HG02588 (cell line): Measurements from ENCODE around the gene NUP133.

Experiments
- ATAC-seq: cut with Tn5 transposase; IDR thresholded peaks from one replicate; pipeline ENCODE4 v1.9.1; 2021; ENCODE audit warnings: mild to moderate bottlenecking, moderate library complexity; ENCODE audit not compliant: unreplicated experiment

NUP133 gene

GRCh38 chr1:229452956-229453801 lies 55.0 kb downstream of the NUP133 start:
- ATAC-seq, result no peak

GRCh38 chr1:229448845-229449244 lies 59.3 kb downstream of the NUP133 start:
- no peak for ATAC-seq

- no peak for ATAC-seq
These were observed 59.8 kb downstream of the NUP133 start for GRCh38 chr1:229448354-229448753.

- no peak for ATAC-seq
These were observed 60.3 kb downstream of the NUP133 start for GRCh38 chr1:229447809-229448252.

- ATAC-seq, result no peak
These were observed 62.3 kb downstream of the NUP133 start for GRCh38 chr1:229445828-229446227.

- peak; percentile 98 for ATAC-seq
These were observed 67.1 kb downstream of the NUP133 start for GRCh38 chr1:229440851-229441537.

- no peak for ATAC-seq
These were observed 70.1 kb downstream of the NUP133 start for GRCh38 chr1:229438021-229438420.

- ATAC-seq, result no peak
These were observed 70.7 kb downstream of the NUP133 start for GRCh38 chr1:229437443-229437842.

GRCh38 chr1:229436201-229436600 lies 71.9 kb downstream of the NUP133 start:
- ATAC-seq, result no peak

- ATAC-seq, result no peak
These were observed 73.5 kb downstream of the NUP133 start for GRCh38 chr1:229434641-229435051.

- no peak for ATAC-seq
These were observed 74.0 kb downstream of the NUP133 start, which contains the start of gene ACTA1 for GRCh38 chr1:229434005-229434640. Gene ACTA1, minus strand, starts transcription at chr1:229434094. Its CDS starts 979 bp downstream, at chr1:229433115.

GRCh38 chr1:229433364-229434004 lies 74.7 kb downstream of the NUP133 start:
- ATAC-seq, result no peak

GRCh38 chr1:229432905-229433304 lies 75.2 kb downstream of the NUP133 start:
- no peak for ATAC-seq

GRCh38 chr1:229432116-229432461 lies 76.1 kb downstream of the NUP133 start:
- ATAC-seq, result no peak

- no peak for ATAC-seq
These were observed 76.6 kb downstream of the NUP133 start for GRCh38 chr1:229431284-229432115.

GRCh38 chr1:229430761-229431283 lies 77.3 kb downstream of the NUP133 start:
- ATAC-seq, result no peak

GRCh38 chr1:229428256-229428655 lies 79.9 kb downstream of the NUP133 start:
- ATAC-seq, result no peak

- no peak for ATAC-seq
These were observed 80.6 kb downstream of the NUP133 start for GRCh38 chr1:229427572-229427971.

GRCh38 chr1:229425564-229426159 lies 82.5 kb downstream of the NUP133 start:
- ATAC-seq, result no peak

- ATAC-seq, result no peak
These were observed 87.4 kb downstream of the NUP133 start for GRCh38 chr1:229420765-229421164.
